SJSA1 (cell line): Measurements from ENCODE around the gene OR1F1. TPM values are rescaled to one million over a fixed set of nuclear protein-coding genes. Genes with fewer than 3 reads are reported as not detected.
"Not testable (repeated sequence)": the region's sequence is repeated elsewhere in the genome, so short reads cannot be mapped to it uniquely, and the experiment has no call there.

Experiments used
- DNase-seq, 2 experiments: peaks; one replicate each; pipeline ENCODE4 v3.0.0-alpha.2; 2015 to 2020; ENCODE audit warnings: low spot score in 2 of 2, low read depth in 1 of 2
- H3K27ac ChIP-seq: fragments of 250-450 bp; sonication (Bioruptor Pico); 2 replicates; pipeline ENCODE4 v1.5.1; 2020; ENCODE audit warnings: mild to moderate bottlenecking, moderate library complexity
- H3K27me3 ChIP-seq: fragments of 250-450 bp; sonication (Bioruptor Pico); replicated peaks from 2 replicates; pipeline ENCODE4 v1.5.1; 2020; ENCODE audit warnings: mild to moderate bottlenecking, moderate library complexity
- H3K36me3 ChIP-seq: fragments of 250-450 bp; sonication (Bioruptor Pico); 2 replicates; pipeline ENCODE4 v1.5.1; 2020; ENCODE audit warnings: mild to moderate bottlenecking
- H3K4me1 ChIP-seq: fragments of 250-450 bp; sonication (Bioruptor Pico); replicated peaks from 2 replicates; pipeline ENCODE4 v1.6.1; 2021; ENCODE audit warnings: mild to moderate bottlenecking
- H3K4me3 ChIP-seq: fragments of 250-450 bp; sonication (Bioruptor Pico); 2 replicates; pipeline ENCODE4 v1.5.1; 2020; ENCODE audit warnings: mild to moderate bottlenecking
- H3K9me3 ChIP-seq: fragments of 250-450 bp; sonication (Bioruptor Pico); replicated peaks from 2 replicates; pipeline ENCODE4 v1.5.1; 2020; ENCODE audit warnings: mild to moderate bottlenecking
- total RNA-seq: library from RNA; depleted of rRNA; stranded (reverse); fragments of >200 nt; shearing (Covaris generic); gene quantifications from 2 replicates; pipeline ENCODE4 v1.2.3, GENCODE V29; 2014; rRNA removed

Gene OR1F1
- not detected in 2 replicates for total RNA-seq

GRCh38 chr16:3187798-3188674, at the start of gene OR1F1:
Gene OR1F1, plus strand, starts transcription at chr16:3188204.
- Histone ChIP-seq H3K27ac (no peak within 1 kb of the TSS), H3K36me3 (no peaks in the 10 kb centered on the region), H3K4me3 (peak within 1 kb of the TSS; percentile 43), H3K27me3 (peaks cover 7% of the 10 kb centered on the region; the same call in 1 of the 2 replicates), H3K9me3 (peaks cover 6% of the 10 kb centered on the region; the same call in 1 of the 2 replicates), H3K4me1 (peaks cover 28% of the 10 kb centered on the region)
- peak; percentile 62 to 68 for DNase-seq

GRCh38 chr16:3138342-3138741, 49.7 kb upstream of the OR1F1 start:
- H3K4me1 ChIP-seq, result peaks cover 3% of the 10 kb centered on the region
- peaks cover 35% of the 10 kb centered on the region for H3K36me3 ChIP-seq
- peak in 1 of 2 experiments; percentile 41 for DNase-seq
- no peak overlapping the region for H3K27ac ChIP-seq
- H3K4me3 ChIP-seq, result no peak overlapping the region
- no peaks in the 10 kb centered on the region for H3K27me3 ChIP-seq
- no peaks in the 10 kb centered on the region for H3K9me3 ChIP-seq

- H3K36me3 ChIP-seq, result peaks cover 35% of the 10 kb centered on the region
- DNase-seq, result peak in 1 of 2 experiments; percentile 40
- H3K27ac ChIP-seq, result no peak overlapping the region
- no peak overlapping the region for H3K4me3 ChIP-seq
- H3K4me1 ChIP-seq, result peaks cover under 1% of the 10 kb centered on the region; the same call in 1 of the 2 replicates
- no peaks in the 10 kb centered on the region for H3K9me3 ChIP-seq
- H3K27me3 ChIP-seq, result no peaks in the 10 kb centered on the region
These were observed 49.1 kb upstream of the OR1F1 start for GRCh38 chr16:3138823-3139426.

- H3K4me3 ChIP-seq, H3K27me3 ChIP-seq, DNase-seq, H3K4me1 ChIP-seq, H3K9me3 ChIP-seq, H3K27ac ChIP-seq: not testable (repeated sequence)
- peaks cover 32% of the 10 kb centered on the region for H3K36me3 ChIP-seq
These were observed 48.4 kb upstream of the OR1F1 start for GRCh38 chr16:3139561-3139960.

GRCh38 chr16:3140603-3141427, 47.2 kb upstream of the OR1F1 start:
- no peaks in the 10 kb centered on the region for H3K27me3 ChIP-seq
- H3K27ac ChIP-seq, result no peak overlapping the region
- H3K4me3 ChIP-seq, result no peak overlapping the region
- peaks cover 27% of the 10 kb centered on the region for H3K36me3 ChIP-seq
- peak in 1 of 2 experiments; percentile 40 for DNase-seq
- H3K9me3 ChIP-seq, result no peaks in the 10 kb centered on the region
- no peaks in the 10 kb centered on the region; the same call in 1 of the 2 replicates for H3K4me1 ChIP-seq

- Histone ChIP-seq H3K4me3 (no peak overlapping the region), H3K9me3 (no peaks in the 10 kb centered on the region), H3K27ac (no peak overlapping the region), H3K36me3 (peaks cover 27% of the 10 kb centered on the region), H3K27me3 (no peaks in the 10 kb centered on the region), H3K4me1 (no peaks in the 10 kb centered on the region)
- DNase-seq, result peak in 1 of 2 experiments; percentile 40
These were observed 46.2 kb upstream of the OR1F1 start for GRCh38 chr16:3141781-3142311.

GRCh38 chr16:3142327-3142726, 45.7 kb upstream of the OR1F1 start:
- DNase-seq, result peak in 1 of 2 experiments; percentile 42
- Histone ChIP-seq H3K4me1 (no peaks in the 10 kb centered on the region), H3K36me3 (peaks cover 27% of the 10 kb centered on the region), H3K27me3 (no peaks in the 10 kb centered on the region), H3K4me3 (no peak overlapping the region), H3K9me3 (no peaks in the 10 kb centered on the region), H3K27ac (no peak overlapping the region)

- no peak for DNase-seq
- H3K27me3 ChIP-seq, result no peaks in the 10 kb centered on the region
- H3K27ac ChIP-seq, result no peak overlapping the region
- H3K9me3 ChIP-seq, result no peaks in the 10 kb centered on the region
- H3K36me3 ChIP-seq, result peaks cover 27% of the 10 kb centered on the region
- no peaks in the 10 kb centered on the region for H3K4me1 ChIP-seq
- H3K4me3 ChIP-seq, result no peak overlapping the region
These were observed 45.2 kb upstream of the OR1F1 start for GRCh38 chr16:3142770-3143169.

GRCh38 chr16:3143189-3143588, 44.8 kb upstream of the OR1F1 start:
- peaks cover 27% of the 10 kb centered on the region for H3K36me3 ChIP-seq
- no peak overlapping the region for H3K4me3 ChIP-seq
- no peaks in the 10 kb centered on the region for H3K4me1 ChIP-seq
- DNase-seq, result peak in 1 of 2 experiments; percentile 38
- no peak overlapping the region for H3K27ac ChIP-seq
- H3K27me3 ChIP-seq, result no peaks in the 10 kb centered on the region
- H3K9me3 ChIP-seq, result no peaks in the 10 kb centered on the region

GRCh38 chr16:3143598-3144320, 44.2 kb upstream of the OR1F1 start:
- Histone ChIP-seq H3K36me3 (peaks cover 27% of the 10 kb centered on the region), H3K4me3 (no peak overlapping the region), H3K9me3 (no peaks in the 10 kb centered on the region), H3K27ac (no peak overlapping the region), H3K27me3 (no peaks in the 10 kb centered on the region), H3K4me1 (no peaks in the 10 kb centered on the region)
- peak in 1 of 2 experiments; percentile 41 for DNase-seq

GRCh38 chr16:3144321-3144983, 43.6 kb upstream of the OR1F1 start:
- peaks cover 3% of the 10 kb centered on the region for H3K4me1 ChIP-seq
- DNase-seq, result no peak
- no peaks in the 10 kb centered on the region for H3K27me3 ChIP-seq

GRCh38 chr16:3145151-3145550, 42.9 kb upstream of the OR1F1 start:
- DNase-seq, result no peak
- peaks cover 10% of the 10 kb centered on the region for H3K4me1 ChIP-seq
- peaks cover 26% of the 10 kb centered on the region for H3K36me3 ChIP-seq
- no peak overlapping the region for H3K4me3 ChIP-seq
- no peak overlapping the region for H3K27ac ChIP-seq
- no peaks in the 10 kb centered on the region for H3K9me3 ChIP-seq
- no peaks in the 10 kb centered on the region for H3K27me3 ChIP-seq

More at GRCh38 chr16:3144321-3144983, 43.6 kb upstream of the OR1F1 start:
- H3K4me3 ChIP-seq, result no peak overlapping the region
- no peaks in the 10 kb centered on the region for H3K9me3 ChIP-seq
- peaks cover 27% of the 10 kb centered on the region for H3K36me3 ChIP-seq
- H3K27ac ChIP-seq, result no peak overlapping the region
